HCT116 (cell line): ENCODE results near the gene DNALI1. TPM values are rescaled to one million over a fixed set of nuclear protein-coding genes. Genes with fewer than 3 reads are reported as not detected.
A peak's percentile ranks its signal among the peaks of the same experiment; 100 is the strongest.
"Not testable (repeated sequence)": the region's sequence is repeated elsewhere in the genome, so short reads cannot be mapped to it uniquely, and the experiment has no call there.

ENCODE experiments used
- ATAC-seq: fragments of 200-7000 bp; cut with Tn5 transposase; 2 replicates; pipeline ENCODE4 v1.9.1; 2020; ENCODE audit warnings: mild to moderate bottlenecking, moderate library complexity
- BruUV-seq: library from RNA; stranded (reverse); fragments of 400-500 nt; replicated peaks from 2 replicates; lab custom pipeline; 2021; lab: Mats Ljungman, UMichigan
- CTCF ChIA-PET: fragments of 300-600 bp; sonication (Branson Sonifier 250); formaldehyde crosslinking; loops from one replicate; lab custom pipeline; 2021; ENCODE audit warnings: antibody characterized with exemption; lab: Charles Lee
- POLR2A ChIA-PET: fragments of 300-600, 350-600 bp; sonication (Branson Sonifier 250); formaldehyde crosslinking; loops from one replicate; lab custom pipeline; 2021; ENCODE audit warnings: antibody characterized with exemption; lab: Charles Lee
- RAD21 ChIA-PET, 2 experiments: fragments of 300-600 bp; sonication (Branson Sonifier 250); formaldehyde crosslinking; loops; one replicate each; lab custom pipeline; 2023; ENCODE audit warnings: low total read pairs in 2 of 2; ENCODE audit not compliant: uncharacterized antibody in 2 of 2, unreplicated experiment in 2 of 2, low non-redundant PET in 1 of 2; lab: Charles Lee
- DNase-seq: peaks from one replicate; pipeline ENCODE4 v3.0.0-alpha.2; 2010; ENCODE audit warnings: low read depth, low spot score
- H2AFZ ChIP-seq: fragments of 200-600 bp; shearing (Covaris generic), sonication (generic); 2 replicates; pipeline ENCODE4 v1.6.1; 2017; ENCODE audit warnings: low read depth, mixed run types, mixed read lengths, antibody characterized with exemption, low read length; ENCODE audit not compliant: poor library complexity, severe bottlenecking
- H3K27ac ChIP-seq: 2 replicates; pipeline ENCODE4 v1.5.1; 2012; ENCODE audit warnings: low read depth, low read length
- H3K27me3 ChIP-seq: fragments of 200-600 bp; sonication (generic); 2 replicates; pipeline ENCODE4 v1.6.1; 2016; ENCODE audit warnings: mixed run types, low read length, mixed read lengths; ENCODE audit not compliant: insufficient read depth
- H3K36me3 ChIP-seq, 2 experiments: fragments of 200-500 bp in 1 of 2; fragments of 200-600 bp in 1 of 2; sonication (Bioruptor generic) in 1 of 2; sonication (generic) in 1 of 2; 2 replicates each; pipeline versions ENCODE4 v1.5.1 to v1.6.1; 2014 to 2016; ENCODE audit warnings: low read length in 2 of 2, inconsistent platforms in 1 of 2, mixed read lengths in 1 of 2, mixed run types in 1 of 2; ENCODE audit not compliant: insufficient read depth in 2 of 2, control insufficient read depth in 1 of 2
- H3K4me1 ChIP-seq, 2 experiments: fragments of 200-600 bp in 1 of 2; sonication (generic) in 1 of 2; 2 replicates each; pipeline versions ENCODE4 v1.5.1 to v1.6.1; 2012 to 2017; ENCODE audit warnings: low read length in 2 of 2, inconsistent platforms in 1 of 2, mild to moderate bottlenecking in 1 of 2, mixed read lengths in 1 of 2, mixed run types in 1 of 2, moderate library complexity in 1 of 2; ENCODE audit not compliant: insufficient read depth in 2 of 2, control insufficient read depth in 1 of 2
- H3K4me2 ChIP-seq: fragments of 200-600 bp; sonication (generic); 2 replicates; pipeline ENCODE4 v1.6.1; 2017; ENCODE audit warnings: mixed run types, low read length, mixed read lengths
- H3K4me3 ChIP-seq, 2 experiments: fragments of 200-600 bp in 1 of 2; sonication (generic) in 1 of 2; replicated peaks in 1 of 2; 2 replicates each; pipeline ENCODE4 v1.5.1; 2011 to 2016; ENCODE audit warnings: low read length in 2 of 2, control low read depth in 1 of 2, low read depth in 1 of 2, mild to moderate bottlenecking in 1 of 2, mixed read lengths in 1 of 2, mixed run types in 1 of 2
- H3K79me2 ChIP-seq: fragments of 200-600 bp; sonication (generic); 2 replicates; pipeline ENCODE4 v1.6.1; 2017; ENCODE audit warnings: mild to moderate bottlenecking, mixed run types, low read length, moderate library complexity, mixed read lengths; ENCODE audit not compliant: insufficient read depth
- H3K9ac ChIP-seq: fragments of 200-600 bp; sonication (generic); 2 replicates; pipeline ENCODE4 v1.6.1; 2016; ENCODE audit warnings: low read length, mixed read lengths
- H3K9me2 ChIP-seq: fragments of 200-600 bp; sonication (generic), shearing (Covaris generic); 2 replicates; pipeline ENCODE4 v1.6.1; 2017; ENCODE audit warnings: mixed run types, mild to moderate bottlenecking, moderate library complexity; ENCODE audit not compliant: insufficient read depth
- H3K9me3 ChIP-seq, 2 experiments: fragments of 200-500 bp in 1 of 2; fragments of 200-600 bp in 1 of 2; sonication (Bioruptor generic) in 1 of 2; sonication (generic) in 1 of 2; 2 replicates each; pipeline ENCODE4 v1.6.1; 2014 to 2017; ENCODE audit warnings: low read length in 2 of 2, mixed read lengths in 2 of 2, inconsistent platforms in 1 of 2, low read depth in 1 of 2, mild to moderate bottlenecking in 1 of 2, mixed run types in 1 of 2, moderate library complexity in 1 of 2; ENCODE audit not compliant: control insufficient read depth in 1 of 2, insufficient read depth in 1 of 2
- H4K20me1 ChIP-seq: fragments of 200-600 bp; sonication (generic), shearing (Covaris generic); 2 replicates; pipeline ENCODE4 v1.6.1; 2017; ENCODE audit warnings: mixed run types, mild to moderate bottlenecking, moderate library complexity; ENCODE audit not compliant: insufficient read depth
- CBX3 ChIP-seq: IDR thresholded peaks from 2 replicates; pipeline ENCODE4 v1.6.1; 2012; ENCODE audit warnings: low read depth
- CTCF ChIP-seq, 3 experiments: fragments of 200-600 bp in 1 of 3; sonication (generic) in 1 of 3; IDR thresholded peaks in 2 of 3; conservative IDR thresholded peaks in 1 of 3; 2 replicates each; pipeline ENCODE4 v1.5.1; 2012 to 2017; ENCODE audit warnings: low read depth in 2 of 3, low read length in 2 of 3, antibody characterized with exemption in 1 of 3, borderline replicate concordance in 1 of 3, control low read depth in 1 of 3, mild to moderate bottlenecking in 1 of 3, mixed read lengths in 1 of 3, mixed run types in 1 of 3, moderate library complexity in 1 of 3; ENCODE audit not compliant: insufficient read depth in 1 of 3
- EGR1 ChIP-seq: IDR thresholded peaks from 2 replicates; pipeline ENCODE4 v1.6.1; 2012; ENCODE audit warnings: low read depth
- ELF1 ChIP-seq: IDR thresholded peaks from 2 replicates; pipeline ENCODE4 v1.6.1; 2012; ENCODE audit warnings: low read depth, borderline replicate concordance
- EZH2 ChIP-seq: fragments of 200-600 bp; sonication (generic); IDR thresholded peaks from 2 replicates; pipeline ENCODE4 v1.6.1; 2017; ENCODE audit warnings: antibody characterized with exemption, mixed run types
- FOSL1 ChIP-seq: IDR thresholded peaks from 2 replicates; pipeline ENCODE4 v1.6.1; 2012; ENCODE audit warnings: low read depth
- POLR2A ChIP-seq: IDR thresholded peaks from 2 replicates; pipeline ENCODE4 v1.7.0; 2011; ENCODE audit warnings: borderline replicate concordance; ENCODE audit not compliant: insufficient read depth, insufficient read length; ENCODE audit errors: extremely low read depth
- RAD21 ChIP-seq: IDR thresholded peaks from 2 replicates; pipeline ENCODE4 v1.6.1; 2012; ENCODE audit warnings: low read depth, mild to moderate bottlenecking
- SRF ChIP-seq: IDR thresholded peaks from 2 replicates; pipeline ENCODE4 v1.6.1; 2012; ENCODE audit warnings: low read depth
- TCF7L2 ChIP-seq: IDR thresholded peaks from 2 replicates; pipeline ENCODE4 v1.7.0; 2011; ENCODE audit warnings: borderline replicate concordance, inconsistent platforms; ENCODE audit not compliant: insufficient read depth, insufficient read length; ENCODE audit errors: extremely low read depth
- ZFX ChIP-seq: fragments of 450-650 bp; IDR thresholded peaks from 2 replicates; pipeline ENCODE4 v1.6.1; 2017
- ZNF274 ChIP-seq: fragments of 200-500 bp; sonication (Bioruptor generic); IDR thresholded peaks from 2 replicates; pipeline ENCODE4 v1.6.1; 2014; ENCODE audit warnings: mild to moderate bottlenecking, low read depth, low read length, inconsistent platforms
- intact Hi-C: fragments of 100-400 bp; cut with micrococcal nuclease; formaldehyde crosslinking; loops from 2 replicates; pipeline ENCODE4 v1.10.0; 2022
- total RNA-seq: library from RNA; stranded (reverse); gene quantifications from one replicate; pipeline ENCODE4 v1.2.1, GENCODE V29; 2021; ENCODE audit not compliant: unreplicated experiment
- TF ChIP-seq, protein P1 (sequence below): IDR thresholded peaks from 2 replicates; pipeline ENCODE4 v1.6.1; 2012
- TF ChIP-seq, protein P2 (sequence below): IDR thresholded peaks from 2 replicates; pipeline ENCODE4 v1.6.1; 2012; ENCODE audit warnings: low read depth

The DNALI1 gene
- total RNA-seq, 1 experiment from 2014 or later = 0.64 TPM

- Histone ChIP-seq H2AFZ (no peak overlapping the region), H3K4me2 (no peak overlapping the region), H3K27me3 (no peaks in the 10 kb centered on the region), H3K9ac (no peak overlapping the region), H3K27ac (no peak overlapping the region), H3K4me3 (no peak overlapping the region), H3K36me3 (peaks cover 24 to 31% of the 10 kb centered on the region in 2 experiments; a peak in 3 of 4 replicates), H3K9me2 (no peaks in the 10 kb centered on the region), H4K20me1 (no peaks in the 10 kb centered on the region), H3K4me1 (peaks cover 13 to 35% of the 10 kb centered on the region in 2 experiments), H3K79me2 (peaks cover 13% of the 10 kb centered on the region), H3K9me3 (no peaks in the 10 kb centered on the region)
- POLR2A ChIA-PET = no interaction called here
- DNase-seq (no peak), ATAC-seq (no peak)
- TF ChIP-seq, protein P1, sequence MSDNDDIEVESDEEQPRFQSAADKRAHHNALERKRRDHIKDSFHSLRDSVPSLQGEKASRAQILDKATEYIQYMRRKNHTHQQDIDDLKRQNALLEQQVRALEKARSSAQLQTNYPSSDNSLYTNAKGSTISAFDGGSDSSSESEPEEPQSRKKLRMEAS = no peak
- TF ChIP-seq FOSL1 = no peak
- TF ChIP-seq SRF = no peak
- no peak for TF ChIP-seq POLR2A
- no peak for TF ChIP-seq TCF7L2
- TF ChIP-seq ELF1 = no peak
- TF ChIP-seq EZH2 = no peak
- no peak for TF ChIP-seq EGR1
- TF ChIP-seq RAD21 = no peak
- TF ChIP-seq CTCF (IDR thresholded peaks at IDR 0.05 in 2 of 3, conservative IDR thresholded peaks at IDR 0.05 in 1 of 3; ENCODE audit: borderline replicate concordance in 1 of 3, insufficient read depth in 1 of 3, low read depth in 2 of 3, low read length in 2 of 3) = no peak
- TF ChIP-seq CBX3 = no peak
- TF ChIP-seq ZFX = no peak
- no peak for TF ChIP-seq ZNF274
- TF ChIP-seq, protein P2, sequence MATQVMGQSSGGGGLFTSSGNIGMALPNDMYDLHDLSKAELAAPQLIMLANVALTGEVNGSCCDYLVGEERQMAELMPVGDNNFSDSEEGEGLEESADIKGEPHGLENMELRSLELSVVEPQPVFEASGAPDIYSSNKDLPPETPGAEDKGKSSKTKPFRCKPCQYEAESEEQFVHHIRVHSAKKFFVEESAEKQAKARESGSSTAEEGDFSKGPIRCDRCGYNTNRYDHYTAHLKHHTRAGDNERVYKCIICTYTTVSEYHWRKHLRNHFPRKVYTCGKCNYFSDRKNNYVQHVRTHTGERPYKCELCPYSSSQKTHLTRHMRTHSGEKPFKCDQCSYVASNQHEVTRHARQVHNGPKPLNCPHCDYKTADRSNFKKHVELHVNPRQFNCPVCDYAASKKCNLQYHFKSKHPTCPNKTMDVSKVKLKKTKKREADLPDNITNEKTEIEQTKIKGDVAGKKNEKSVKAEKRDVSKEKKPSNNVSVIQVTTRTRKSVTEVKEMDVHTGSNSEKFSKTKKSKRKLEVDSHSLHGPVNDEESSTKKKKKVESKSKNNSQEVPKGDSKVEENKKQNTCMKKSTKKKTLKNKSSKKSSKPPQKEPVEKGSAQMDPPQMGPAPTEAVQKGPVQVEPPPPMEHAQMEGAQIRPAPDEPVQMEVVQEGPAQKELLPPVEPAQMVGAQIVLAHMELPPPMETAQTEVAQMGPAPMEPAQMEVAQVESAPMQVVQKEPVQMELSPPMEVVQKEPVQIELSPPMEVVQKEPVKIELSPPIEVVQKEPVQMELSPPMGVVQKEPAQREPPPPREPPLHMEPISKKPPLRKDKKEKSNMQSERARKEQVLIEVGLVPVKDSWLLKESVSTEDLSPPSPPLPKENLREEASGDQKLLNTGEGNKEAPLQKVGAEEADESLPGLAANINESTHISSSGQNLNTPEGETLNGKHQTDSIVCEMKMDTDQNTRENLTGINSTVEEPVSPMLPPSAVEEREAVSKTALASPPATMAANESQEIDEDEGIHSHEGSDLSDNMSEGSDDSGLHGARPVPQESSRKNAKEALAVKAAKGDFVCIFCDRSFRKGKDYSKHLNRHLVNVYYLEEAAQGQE = no peak
- RAD21 ChIA-PET = no interaction called here
- BruUV-seq = TSS peak; percentile 29
- intact Hi-C loops = no loop called here
- CTCF ChIA-PET = no interaction called here
Observed at GRCh38 chr1:37537378-37537777, 19.4 kb upstream of the DNALI1 start.

- intact Hi-C loops = not testable (repeated sequence)
Observed at GRCh38 chr1:37539154-37539553, 17.6 kb upstream of the DNALI1 start.

More at GRCh38 chr1:37539154-37539553, 17.6 kb upstream of the DNALI1 start:
- ATAC-seq, BruUV-seq, H3K9me3 ChIP-seq, POLR2A ChIA-PET, H4K20me1 ChIP-seq, H3K27ac ChIP-seq, H3K9me2 ChIP-seq, H3K4me2 ChIP-seq, H3K27me3 ChIP-seq, CTCF ChIA-PET, H3K4me3 ChIP-seq, RAD21 ChIA-PET, H3K9ac ChIP-seq, H2AFZ ChIP-seq, DNase-seq: not testable (repeated sequence)
- H3K36me3 ChIP-seq = peaks cover 24 to 31% of the 10 kb centered on the region in 2 experiments; a peak in 3 of 4 replicates
- H3K79me2 ChIP-seq = peaks cover 26% of the 10 kb centered on the region
- peaks cover 12 to 21% of the 10 kb centered on the region in 2 experiments for H3K4me1 ChIP-seq
